Sigmoid colon (tissue), 7 donors: ENCODE data around the gene UBALD1. TPM values are rescaled to one million over a fixed set of nuclear protein-coding genes. Genes with fewer than 3 reads are reported as not detected.
A peak's percentile ranks its signal among the peaks of the same experiment; 100 is the strongest.

Experiments
- DNase-seq: peaks from one replicate; pipeline ENCODE4 v3.0.0-alpha.2; 2019
- H3K27ac ChIP-seq, 4 donors: fragments of 200-600 bp; sonication (generic); one replicate each; pipeline ENCODE4 v1.5.1; 2016 to 2019; ENCODE audit warnings: mild to moderate bottlenecking in 1 of 4
- H3K27me3 ChIP-seq, 3 donors: fragments of 200-600 bp; sonication (generic); one replicate each; pipeline ENCODE4 v1.5.1; 2019; ENCODE audit warnings: mild to moderate bottlenecking in 1 of 3
- H3K36me3 ChIP-seq, 4 donors: fragments of 200-600 bp; sonication (generic); one replicate each; pipeline ENCODE4 v1.5.1; 2016 to 2019
- H3K4me1 ChIP-seq, 4 donors: fragments of 200-600 bp; sonication (generic); one replicate each; pipeline ENCODE4 v1.5.1; 2017 to 2019
- H3K4me3 ChIP-seq, 4 donors: fragments of 200-600 bp; sonication (generic); one replicate each; pipeline ENCODE4 v1.5.1; 2017 to 2019; ENCODE audit warnings: mild to moderate bottlenecking in 2 of 4, moderate library complexity in 1 of 4
- H3K9me3 ChIP-seq, 4 donors: fragments of 200-600 bp in 3 of 4; sonication (generic) in 3 of 4; one replicate each; pipeline versions ENCODE4 v1.5.1 to v1.6.1; 2013 to 2019
- EP300 ChIP-seq, 4 donors: sonication (generic); formaldehyde crosslinking; IDR thresholded peaks; one replicate each; pipeline ENCODE4 v1.6.1; 2017; ENCODE audit warnings: antibody characterized with exemption in 4 of 4
- POLR2A ChIP-seq, 2 donors: fragments of 450-650 bp; IDR thresholded peaks; one replicate each; pipeline ENCODE4 v1.6.1; 2016; ENCODE audit warnings: antibody characterized with exemption in 2 of 2, mild to moderate bottlenecking in 2 of 2, moderate library complexity in 2 of 2
- POLR2AphosphoS5 ChIP-seq, 4 donors: sonication (generic); formaldehyde crosslinking; IDR thresholded peaks; one replicate each; pipeline ENCODE4 v1.6.1; 2017; ENCODE audit warnings: antibody characterized with exemption in 4 of 4
- WGBS, 2 donors: extraction: QIAGEN DNeasy Blood & Tissue Kit; methylation state at CpG; one replicate each; pipeline ENCODE4 v1.1.7; 2013; 5-methylcytosine and 5-hydroxymethylcytosine counted together
- intact Hi-C: fragments of 100-400 bp; cut with DNase I; formaldehyde crosslinking; loops from one replicate; pipeline ENCODE4 v1.15.1; 2023
- polyA plus RNA-seq, 3 donors: library from polyadenylated mRNA; stranded (reverse); fragments of 200-250 nt; gene quantifications; one replicate each; pipeline ENCODE4 v1.2.3, GENCODE V29; 2013
- total RNA-seq, 4 donors: library from RNA; depleted of rRNA; stranded (reverse); fragments of >200 nt; gene quantifications; one replicate each; pipeline ENCODE4 v1.1.0, GENCODE V29; 2016
- TF ChIP-seq, protein P1 (sequence below), 4 experiments: fragments of 450-650 bp in 3 of 4; fragments of 200-600 bp in 1 of 4; IDR thresholded peaks; one replicate each; pipeline ENCODE4 v1.5.1; 2016 to 2019; ENCODE audit warnings: antibody characterized with exemption in 4 of 4, mild to moderate bottlenecking in 3 of 4, moderate library complexity in 2 of 4
- donor health status: healthy with polysubstance abuse.
- donor health status: Bipolar disorder and iron deficiency.
- donor health status: healthy.

Gene UBALD1
- total and polyA plus RNA-seq, 7 donors, result 7.6 to 22.9 (median 12.6) TPM

- no peak for DNase-seq
- intact Hi-C loops, result no loop called here
- TF ChIP-seq, protein P1, sequence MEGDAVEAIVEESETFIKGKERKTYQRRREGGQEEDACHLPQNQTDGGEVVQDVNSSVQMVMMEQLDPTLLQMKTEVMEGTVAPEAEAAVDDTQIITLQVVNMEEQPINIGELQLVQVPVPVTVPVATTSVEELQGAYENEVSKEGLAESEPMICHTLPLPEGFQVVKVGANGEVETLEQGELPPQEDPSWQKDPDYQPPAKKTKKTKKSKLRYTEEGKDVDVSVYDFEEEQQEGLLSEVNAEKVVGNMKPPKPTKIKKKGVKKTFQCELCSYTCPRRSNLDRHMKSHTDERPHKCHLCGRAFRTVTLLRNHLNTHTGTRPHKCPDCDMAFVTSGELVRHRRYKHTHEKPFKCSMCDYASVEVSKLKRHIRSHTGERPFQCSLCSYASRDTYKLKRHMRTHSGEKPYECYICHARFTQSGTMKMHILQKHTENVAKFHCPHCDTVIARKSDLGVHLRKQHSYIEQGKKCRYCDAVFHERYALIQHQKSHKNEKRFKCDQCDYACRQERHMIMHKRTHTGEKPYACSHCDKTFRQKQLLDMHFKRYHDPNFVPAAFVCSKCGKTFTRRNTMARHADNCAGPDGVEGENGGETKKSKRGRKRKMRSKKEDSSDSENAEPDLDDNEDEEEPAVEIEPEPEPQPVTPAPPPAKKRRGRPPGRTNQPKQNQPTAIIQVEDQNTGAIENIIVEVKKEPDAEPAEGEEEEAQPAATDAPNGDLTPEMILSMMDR (IDR thresholded peaks at IDR 0.05), result no peak
- TF ChIP-seq EP300 (IDR thresholded peaks at IDR 0.05) (no peak), POLR2A (IDR thresholded peaks at IDR 0.05) (no peak), POLR2AphosphoS5 (IDR thresholded peaks at IDR 0.05) (no peak)
- no peaks in the 10 kb centered on the region for H3K27me3 ChIP-seq
- no peak overlapping the region for H3K4me3 ChIP-seq
- WGBS, 2 donors, result 91 to 94% methylated on average over 9 of the region's 9 CpGs
- no peak overlapping the region for H3K27ac ChIP-seq
- H3K9me3 ChIP-seq, result peaks cover 0 to 4% (median 0%) of the 10 kb centered on the region in 4 donors
- no peaks in the 10 kb centered on the region for H3K36me3 ChIP-seq
- H3K4me1 ChIP-seq, result peaks cover 0 to 26% (median 22%) of the 10 kb centered on the region in 4 donors
Observed at GRCh38 chr16:4628283-4628682, 13.6 kb upstream of the UBALD1 start.

- TF ChIP-seq EP300 (IDR thresholded peaks at IDR 0.05), result no peak
- no peak for TF ChIP-seq POLR2AphosphoS5 (IDR thresholded peaks at IDR 0.05)
- TF ChIP-seq, protein P1 (IDR thresholded peaks at IDR 0.05), result no peak
- TF ChIP-seq POLR2A (IDR thresholded peaks at IDR 0.05), result no peak
- peak overlapping the region in 3 of 4 donors; percentile 82 to 92 (median 86) for H3K4me3 ChIP-seq
- H3K9me3 ChIP-seq, result peaks cover 0 to 4% (median 0%) of the 10 kb centered on the region in 4 donors
- DNase-seq, result no peak
- intact Hi-C loops, result no loop called here
- H3K4me1 ChIP-seq, result peaks cover 0 to 26% (median 22%) of the 10 kb centered on the region in 4 donors
- 54 to 76% methylated on average over 6 of the region's 6 CpGs for WGBS, 2 donors
- H3K27me3 ChIP-seq, result no peaks in the 10 kb centered on the region
- H3K27ac ChIP-seq, result peak overlapping the region in 3 of 4 donors; percentile 95 to 96 (median 95)
- H3K36me3 ChIP-seq, result no peaks in the 10 kb centered on the region
Observed at GRCh38 chr16:4626396-4626795, 11.7 kb upstream of the UBALD1 start.

DNA sequence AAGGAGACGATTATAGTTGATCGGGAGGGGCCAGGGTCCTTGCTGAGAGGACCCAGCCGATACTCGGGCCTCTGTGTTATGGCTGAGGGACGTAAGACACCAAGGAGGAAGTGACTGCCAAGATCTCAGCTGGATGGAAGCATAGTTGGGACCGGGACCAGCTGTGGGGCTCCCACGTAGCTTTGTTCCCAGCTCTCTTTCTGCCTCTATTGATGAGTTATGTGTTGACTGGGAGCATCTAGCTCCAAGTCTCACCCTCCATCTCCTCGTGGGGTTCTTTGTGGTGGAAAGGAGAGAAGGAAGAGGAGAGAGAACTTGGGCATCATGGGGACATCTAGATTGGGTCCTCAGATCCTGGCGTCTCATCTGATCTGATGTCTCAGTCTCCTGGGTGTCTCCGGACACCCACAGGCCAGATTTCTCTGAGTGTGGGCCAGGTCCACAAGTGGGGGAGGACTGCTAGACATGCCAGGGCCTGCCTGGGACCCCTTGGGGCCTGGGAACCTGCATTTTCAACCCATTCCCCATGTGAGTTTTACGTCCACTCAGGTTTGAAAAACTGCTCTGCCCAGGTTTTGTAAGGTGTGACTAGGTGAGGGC lies 11.0 kb upstream of the UBALD1 start:
- intact Hi-C loops, result no loop called here
- peak overlapping the region; percentile 95 to 98 (median 96) for H3K27ac ChIP-seq
- DNase-seq, result no peak
- H3K4me1 ChIP-seq, result peaks cover 0 to 26% (median 22%) of the 10 kb centered on the region in 4 donors
- H3K27me3 ChIP-seq, result no peaks in the 10 kb centered on the region
- no peaks in the 10 kb centered on the region for H3K9me3 ChIP-seq
- TF ChIP-seq POLR2AphosphoS5 (IDR thresholded peaks at IDR 0.05) (no peak), POLR2A (IDR thresholded peaks at IDR 0.05) (no peak), EP300 (IDR thresholded peaks at IDR 0.05) (no peak)
- TF ChIP-seq, protein P1 (IDR thresholded peaks at IDR 0.05), result no peak
- no peaks in the 10 kb centered on the region for H3K36me3 ChIP-seq
- WGBS, 2 donors, result 10 to 12% methylated on average over 11 of the region's 11 CpGs
- H3K4me3 ChIP-seq, result peak overlapping the region; percentile 82 to 92 (median 88)

DNA sequence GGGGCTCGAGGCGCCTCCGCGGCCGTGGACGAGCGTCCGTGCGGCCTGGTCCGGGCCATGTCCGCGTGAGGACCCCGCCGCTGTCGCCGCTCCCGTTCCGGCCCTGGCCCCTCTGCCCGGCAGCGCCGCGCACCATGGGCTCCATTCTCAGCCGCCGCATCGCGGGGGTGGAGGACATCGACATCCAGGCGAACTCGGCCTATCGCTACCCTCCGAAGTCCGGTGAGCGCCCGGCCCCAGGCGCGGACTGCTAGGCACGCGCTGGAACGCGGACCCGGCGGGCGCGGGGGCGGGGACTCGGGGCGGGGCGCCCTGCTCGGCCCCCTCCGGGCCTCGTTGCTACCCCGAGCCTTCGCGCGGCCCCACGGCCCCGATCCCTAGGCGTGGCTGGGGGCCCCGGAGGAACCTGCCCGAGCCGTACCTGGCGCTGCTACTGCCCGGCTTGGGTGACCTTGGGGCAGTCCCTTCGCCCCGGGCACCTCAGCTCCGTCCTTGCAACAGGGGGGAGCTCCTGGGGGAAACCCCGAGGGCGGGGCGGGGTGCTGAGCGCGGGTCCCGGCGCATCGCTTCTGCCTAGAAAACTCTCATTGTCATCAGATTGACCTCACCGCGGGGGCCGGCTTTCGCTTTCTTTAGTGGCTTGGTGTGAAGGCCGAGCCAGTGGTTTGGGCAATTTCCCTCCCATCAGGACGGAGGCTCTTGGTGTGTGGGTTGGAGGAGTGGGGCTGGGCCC lies 10.3 kb upstream of the UBALD1 start:
- Histone ChIP-seq H3K27ac (peak overlapping the region; percentile 95 to 98 (median 96)), H3K4me3 (peak overlapping the region; percentile 82 to 92 (median 88)), H3K9me3 (no peaks in the 10 kb centered on the region), H3K36me3 (no peaks in the 10 kb centered on the region), H3K4me1 (peaks cover 0 to 26% (median 22%) of the 10 kb centered on the region in 4 donors), H3K27me3 (no peaks in the 10 kb centered on the region)
- 0% methylated on average over 80 of the region's 80 CpGs for WGBS, 2 donors
- DNase-seq, result peak; percentile 85
- intact Hi-C loops, result no loop called here
- TF ChIP-seq POLR2AphosphoS5 (IDR thresholded peaks at IDR 0.05) (peak; percentile 41 to 94 (median 82)), EP300 (IDR thresholded peaks at IDR 0.05) (no peak), POLR2A (IDR thresholded peaks at IDR 0.05) (peak; percentile 58 to 70)
- TF ChIP-seq, protein P1 (IDR thresholded peaks at IDR 0.05), result no peak
